Epithelial cell of proximal tubule (primary cell): ENCODE data around the gene ADGRA1. TPM values are rescaled to one million over a fixed set of nuclear protein-coding genes. Genes with fewer than 3 reads are reported as not detected.
"Not testable (repeated sequence)": the region's sequence is repeated elsewhere in the genome, so short reads cannot be mapped to it uniquely, and the experiment has no call there.

Source experiments
- DNase-seq: peaks from one replicate; pipeline ENCODE4 v3.0.0-alpha.2; 2011; ENCODE audit warnings: low read depth
- H3K4me3 ChIP-seq: 2 replicates; pipeline ENCODE4 v1.5.1; 2011; ENCODE audit warnings: low read depth, mild to moderate bottlenecking, low read length
- total RNA-seq: library from RNA; depleted of rRNA; stranded (reverse); fragments of >200 nt; gene quantifications from 2 replicates; pipeline ENCODE4 v1.2.3, GENCODE V29; 2015
- TF ChIP-seq, protein P1 (sequence below): conservative IDR thresholded peaks from 2 replicates; pipeline ENCODE4 v1.5.1; 2012; ENCODE audit warnings: low read depth, mild to moderate bottlenecking, low read length

The ADGRA1 gene
- total RNA-seq, 1 donor from 2014 or later = not detected

DNA sequence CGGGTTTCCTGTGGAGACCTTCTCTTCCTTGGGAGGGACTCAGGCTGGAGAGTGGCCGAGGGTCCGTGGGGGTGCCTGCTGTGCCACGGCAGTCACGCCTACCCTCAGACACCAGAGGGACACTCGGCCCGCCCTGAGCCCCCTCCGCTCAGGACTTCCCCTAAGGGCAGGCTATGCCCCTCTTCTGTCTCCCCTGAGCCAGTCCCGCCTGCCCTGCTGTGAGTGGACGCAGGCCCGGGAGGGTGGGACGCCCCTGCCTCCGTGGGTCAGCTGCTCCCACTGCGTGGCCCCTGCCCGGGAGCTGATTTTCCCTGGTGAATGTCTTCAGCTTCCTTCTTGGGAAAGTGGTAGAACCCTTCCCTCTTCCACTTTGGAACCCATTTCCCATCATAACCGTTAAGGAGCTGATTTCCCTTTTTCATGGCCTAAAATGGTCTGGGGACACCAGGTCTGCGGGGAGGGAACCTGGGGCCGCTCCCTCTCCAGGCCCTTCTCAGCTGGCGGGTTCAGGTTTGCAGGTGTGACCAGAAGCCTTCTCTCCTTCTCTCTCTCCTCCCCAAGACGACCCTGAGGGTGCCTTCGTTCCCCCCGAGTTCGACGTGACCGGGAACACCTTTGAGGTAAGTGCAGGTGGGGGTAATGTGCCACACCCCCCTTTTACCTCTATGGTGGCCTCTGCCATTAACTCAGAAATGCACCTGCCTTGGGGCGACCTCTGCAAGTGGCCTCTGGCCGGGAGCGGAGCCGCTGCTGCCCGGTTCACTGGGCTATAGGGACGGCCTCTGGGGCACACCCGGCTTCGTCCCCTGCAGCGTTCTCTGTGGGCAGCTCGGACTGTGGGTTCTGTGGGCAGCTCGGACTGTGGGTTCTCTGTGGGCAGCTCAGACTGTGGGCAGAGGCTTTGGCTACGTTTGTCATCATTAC is 80.2 kb downstream of the ADGRA1 start:
- TF ChIP-seq, protein P1, sequence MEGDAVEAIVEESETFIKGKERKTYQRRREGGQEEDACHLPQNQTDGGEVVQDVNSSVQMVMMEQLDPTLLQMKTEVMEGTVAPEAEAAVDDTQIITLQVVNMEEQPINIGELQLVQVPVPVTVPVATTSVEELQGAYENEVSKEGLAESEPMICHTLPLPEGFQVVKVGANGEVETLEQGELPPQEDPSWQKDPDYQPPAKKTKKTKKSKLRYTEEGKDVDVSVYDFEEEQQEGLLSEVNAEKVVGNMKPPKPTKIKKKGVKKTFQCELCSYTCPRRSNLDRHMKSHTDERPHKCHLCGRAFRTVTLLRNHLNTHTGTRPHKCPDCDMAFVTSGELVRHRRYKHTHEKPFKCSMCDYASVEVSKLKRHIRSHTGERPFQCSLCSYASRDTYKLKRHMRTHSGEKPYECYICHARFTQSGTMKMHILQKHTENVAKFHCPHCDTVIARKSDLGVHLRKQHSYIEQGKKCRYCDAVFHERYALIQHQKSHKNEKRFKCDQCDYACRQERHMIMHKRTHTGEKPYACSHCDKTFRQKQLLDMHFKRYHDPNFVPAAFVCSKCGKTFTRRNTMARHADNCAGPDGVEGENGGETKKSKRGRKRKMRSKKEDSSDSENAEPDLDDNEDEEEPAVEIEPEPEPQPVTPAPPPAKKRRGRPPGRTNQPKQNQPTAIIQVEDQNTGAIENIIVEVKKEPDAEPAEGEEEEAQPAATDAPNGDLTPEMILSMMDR = no peak
- no peak for DNase-seq
- no peak overlapping the region for H3K4me3 ChIP-seq

DNA sequence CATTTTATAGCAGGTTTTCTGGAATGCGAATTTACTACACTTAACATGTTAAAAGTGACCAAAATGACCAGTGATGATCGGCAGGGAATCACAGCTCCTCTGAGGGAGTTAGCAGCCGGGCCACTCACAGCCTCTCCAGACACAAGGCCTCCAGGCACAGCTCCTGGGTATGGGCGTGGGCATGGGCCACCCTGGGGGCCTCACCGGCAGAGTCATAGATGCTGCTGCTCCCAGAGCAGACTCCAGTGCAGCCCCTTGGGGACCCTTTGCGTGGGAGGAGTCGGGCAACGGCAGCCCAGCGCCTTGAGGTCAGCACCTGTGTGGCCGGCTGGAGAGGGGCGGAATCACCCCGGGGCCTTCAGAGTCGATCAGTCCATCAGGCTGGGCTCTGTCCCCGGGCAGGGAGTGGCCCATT is 80.9 kb downstream of the ADGRA1 start:
- no peak overlapping the region for H3K4me3 ChIP-seq
- DNase-seq = no peak
- TF ChIP-seq, protein P1 = no peak

DNA sequence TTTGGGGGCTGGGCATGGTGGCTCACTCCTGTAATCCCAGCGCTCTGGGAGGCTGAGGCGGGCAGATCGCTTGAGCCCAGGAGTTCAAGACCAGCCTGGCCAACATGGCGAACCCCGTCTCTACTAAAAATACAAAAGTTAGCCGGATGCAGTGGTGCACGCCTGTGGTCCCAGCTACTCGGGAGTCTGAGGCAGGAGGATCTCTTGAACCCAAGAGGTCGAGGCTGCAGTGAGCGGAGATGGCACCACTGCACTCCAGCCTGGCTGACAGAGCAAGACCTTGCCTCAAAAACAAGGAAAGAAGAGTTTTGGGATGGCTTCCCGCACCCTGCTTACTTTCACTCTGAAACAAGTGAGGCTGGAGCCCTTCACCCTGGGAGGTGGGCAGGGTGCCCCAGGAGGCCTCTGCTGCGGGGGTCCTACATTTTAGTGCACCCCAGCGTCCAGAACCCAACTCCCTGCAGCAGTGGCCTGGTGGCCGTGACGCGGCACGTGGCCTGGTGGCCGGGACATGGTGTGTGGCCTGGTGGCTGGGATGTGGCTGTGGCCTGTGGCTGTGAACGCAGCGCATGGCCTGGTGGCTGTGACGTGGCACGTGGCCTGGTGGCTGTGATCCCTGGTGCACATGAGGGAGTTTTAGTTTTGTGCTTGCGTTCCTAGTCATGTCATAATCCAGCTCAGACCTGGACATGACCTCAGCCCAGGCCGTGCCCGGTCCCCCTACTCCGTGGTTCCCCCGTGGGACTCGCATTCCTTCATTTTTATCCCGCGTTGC is 81.6 kb downstream of the ADGRA1 start:
- H3K4me3 ChIP-seq = no peak overlapping the region
- DNase-seq = no peak
- TF ChIP-seq, protein P1 = no peak

DNA sequence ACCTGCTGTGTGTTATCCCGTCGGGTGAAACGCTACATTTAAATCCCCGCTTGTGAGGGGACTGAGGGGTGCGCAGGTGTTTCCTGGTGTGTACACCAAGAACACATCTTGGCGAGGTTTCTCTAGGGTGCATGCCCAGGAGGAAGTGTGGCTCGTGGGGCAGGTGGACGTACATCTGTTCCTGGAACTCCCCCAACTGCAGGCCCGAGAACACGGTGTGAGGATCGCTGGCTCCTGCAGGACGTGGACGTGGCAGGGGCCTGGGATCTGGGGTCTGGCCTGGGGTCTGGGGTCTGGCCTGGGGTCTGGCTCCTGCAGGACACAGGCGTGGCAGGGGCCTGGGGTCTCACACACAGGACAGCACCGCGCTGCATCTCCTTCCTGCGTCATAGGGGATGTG is 82.4 kb downstream of the ADGRA1 start:
- TF ChIP-seq, protein P1 = no peak
- DNase-seq = no peak
- no peak overlapping the region for H3K4me3 ChIP-seq

DNA sequence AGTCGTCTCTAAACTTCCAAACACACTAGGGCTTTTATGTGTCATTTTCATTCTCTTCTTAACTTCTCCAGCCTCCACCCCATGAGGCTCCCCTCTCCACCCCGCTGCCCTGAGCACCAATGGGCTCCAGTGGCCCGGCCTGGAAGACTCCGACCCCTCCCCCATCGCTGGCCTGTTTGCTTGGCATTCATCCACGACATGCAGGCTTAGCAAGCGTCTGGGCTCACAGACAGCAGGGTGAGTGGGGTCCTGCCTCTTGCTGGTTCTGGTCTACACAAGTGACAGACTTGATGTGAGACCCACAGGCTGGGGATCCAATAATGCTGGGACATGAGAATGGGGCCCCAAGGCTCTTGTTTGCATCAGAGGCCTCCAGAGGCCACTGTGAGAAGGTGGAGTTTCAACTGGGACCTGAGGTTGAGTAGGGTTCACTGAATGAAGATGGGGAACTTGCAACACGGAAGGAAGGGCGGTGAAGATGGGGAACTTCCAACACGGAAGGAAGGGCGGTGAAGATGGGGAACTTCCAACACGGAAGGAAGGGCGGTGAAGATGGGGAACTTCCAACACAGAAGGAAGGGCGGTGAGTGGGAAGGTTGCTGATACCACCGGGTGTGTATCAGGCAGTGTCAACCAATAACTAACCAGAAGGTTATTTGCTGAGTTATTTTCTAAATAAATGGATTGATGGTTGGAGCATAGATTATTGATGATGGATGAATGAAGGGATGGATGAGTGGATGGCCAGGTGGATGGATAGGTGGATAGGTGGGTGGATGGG is 86.3 kb downstream of the ADGRA1 start:
- no peak overlapping the region for H3K4me3 ChIP-seq
- no peak for DNase-seq
- TF ChIP-seq, protein P1 = no peak

DNA sequence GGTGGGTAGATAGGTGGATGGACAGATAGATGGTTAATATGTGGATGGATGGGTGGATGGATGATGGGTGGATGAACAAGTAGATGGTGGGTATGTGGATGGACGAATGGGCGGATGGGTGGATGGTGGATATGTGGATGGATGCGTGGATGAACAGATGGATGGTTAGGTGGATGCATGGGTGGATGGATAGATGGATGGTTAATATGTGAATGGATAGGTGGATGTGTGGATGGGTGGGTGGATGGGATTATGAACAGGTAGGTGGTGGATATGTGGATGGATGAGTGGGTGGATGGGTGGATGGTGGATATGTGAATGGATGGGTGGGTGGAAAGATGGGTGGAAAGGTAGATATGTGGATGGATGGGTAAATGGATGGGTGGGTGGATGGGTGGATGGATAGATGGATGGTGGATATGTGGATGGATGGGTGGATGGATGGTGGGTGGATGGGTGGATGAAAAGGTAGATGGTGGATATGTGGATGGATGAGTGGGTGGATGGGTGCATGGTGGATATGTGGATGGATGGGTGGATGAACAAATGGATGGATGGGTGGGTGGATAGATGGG is 87.1 kb downstream of the ADGRA1 start:
- no peak overlapping the region for H3K4me3 ChIP-seq
- TF ChIP-seq, protein P1 = no peak

DNA sequence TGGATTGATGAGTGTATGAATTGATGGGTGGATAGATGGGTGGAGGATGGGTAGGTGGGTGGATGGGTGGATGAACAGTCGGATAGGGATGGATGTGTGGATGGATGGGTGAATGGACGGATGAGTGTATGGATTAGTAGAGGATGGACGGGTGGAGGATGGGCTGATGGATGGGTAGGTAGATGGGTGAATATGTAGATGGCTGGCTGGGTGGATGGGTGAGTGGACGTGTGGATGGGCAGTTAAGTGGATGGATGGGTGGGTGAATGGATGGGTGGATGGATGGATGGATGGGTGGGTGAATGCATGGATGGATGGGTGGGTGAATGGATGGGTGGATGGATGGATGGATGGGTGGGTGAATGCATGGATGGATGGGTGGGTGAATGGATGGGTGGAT is 87.9 kb downstream of the ADGRA1 start:
- not testable (repeated sequence) for DNase-seq, H3K4me3 ChIP-seq

More for the DNA sequence above, 87.1 kb downstream of the ADGRA1 start:
- no peak for DNase-seq
